ENCODE results near the gene MRPS9.

Gene MRPS9

DNA sequence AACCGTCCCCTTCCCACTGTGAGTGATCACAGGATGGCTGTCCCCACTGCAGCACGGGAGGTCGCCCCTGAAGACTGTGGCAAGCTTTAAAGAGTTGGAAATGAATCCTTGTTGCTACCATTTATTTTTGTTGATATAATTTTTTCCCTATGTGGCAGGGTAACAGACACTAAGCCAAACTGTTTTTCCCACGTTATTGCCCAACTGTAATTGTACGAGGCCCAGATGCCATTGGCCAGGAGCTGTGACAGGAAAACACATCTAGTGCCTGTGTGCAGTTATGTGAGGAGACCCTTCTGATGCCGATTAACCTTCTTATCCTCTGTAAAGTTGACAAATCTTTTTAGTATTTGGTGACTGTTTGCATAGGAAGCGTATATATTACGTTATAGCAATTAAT lies 44.2 kb downstream of the MRPS9 start:
- Histone ChIP-seq H3K79me2 (ENCODE audit: insufficient read depth, low read length) (no peaks in the 10 kb centered on the region), H4K20me1 (ENCODE audit: insufficient read depth, low read length) (no peaks in the 10 kb centered on the region), H3K4me3 (ENCODE audit: low read depth in 1 of 2, low read length in 2 of 2) (no peak overlapping the region), H3K36me3 (ENCODE audit: insufficient read depth, low read length) (peaks cover 8% of the 10 kb centered on the region; the same call in 1 of the 2 replicates), H3K27me3 (ENCODE audit: insufficient read depth, low read length, poor library complexity) (no peaks in the 10 kb centered on the region), H3K9me3 (ENCODE audit: insufficient read depth, low read length, severe bottlenecking) (no peaks in the 10 kb centered on the region), H2AFZ (ENCODE audit: low read depth, low read length) (no peak overlapping the region), H3K4me2 (ENCODE audit: insufficient read depth, low read length) (no peak overlapping the region), H3K4me1 (ENCODE audit: insufficient read depth, low read length) (no peaks in the 10 kb centered on the region), H3K27ac (ENCODE audit: low read length) (no peak overlapping the region), H3K9ac (ENCODE audit: low read depth, low read length) (no peak overlapping the region)
- ATAC-seq (ENCODE audit: insufficient read depth, low read depth) (no peak), DNase-seq (no peak)
- TF ChIP-seq EZH2 (IDR thresholded peaks at IDR 0.05; ENCODE audit: borderline replicate concordance, low read depth, low read length, severe bottlenecking), result no peak
- TF ChIP-seq, protein P1, sequence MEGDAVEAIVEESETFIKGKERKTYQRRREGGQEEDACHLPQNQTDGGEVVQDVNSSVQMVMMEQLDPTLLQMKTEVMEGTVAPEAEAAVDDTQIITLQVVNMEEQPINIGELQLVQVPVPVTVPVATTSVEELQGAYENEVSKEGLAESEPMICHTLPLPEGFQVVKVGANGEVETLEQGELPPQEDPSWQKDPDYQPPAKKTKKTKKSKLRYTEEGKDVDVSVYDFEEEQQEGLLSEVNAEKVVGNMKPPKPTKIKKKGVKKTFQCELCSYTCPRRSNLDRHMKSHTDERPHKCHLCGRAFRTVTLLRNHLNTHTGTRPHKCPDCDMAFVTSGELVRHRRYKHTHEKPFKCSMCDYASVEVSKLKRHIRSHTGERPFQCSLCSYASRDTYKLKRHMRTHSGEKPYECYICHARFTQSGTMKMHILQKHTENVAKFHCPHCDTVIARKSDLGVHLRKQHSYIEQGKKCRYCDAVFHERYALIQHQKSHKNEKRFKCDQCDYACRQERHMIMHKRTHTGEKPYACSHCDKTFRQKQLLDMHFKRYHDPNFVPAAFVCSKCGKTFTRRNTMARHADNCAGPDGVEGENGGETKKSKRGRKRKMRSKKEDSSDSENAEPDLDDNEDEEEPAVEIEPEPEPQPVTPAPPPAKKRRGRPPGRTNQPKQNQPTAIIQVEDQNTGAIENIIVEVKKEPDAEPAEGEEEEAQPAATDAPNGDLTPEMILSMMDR (IDR thresholded peaks at IDR 0.05; ENCODE audit: borderline replicate concordance, extremely low read depth, low read length, poor library complexity, severe bottlenecking), result no peak

GRCh38 chr2:105085525-105085924 lies 47.7 kb downstream of the MRPS9 start:
- Histone ChIP-seq H3K36me3 (ENCODE audit: insufficient read depth, low read length) (peaks cover 8% of the 10 kb centered on the region; the same call in 1 of the 2 replicates), H3K4me2 (ENCODE audit: insufficient read depth, low read length) (no peak overlapping the region), H3K79me2 (ENCODE audit: insufficient read depth, low read length) (no peaks in the 10 kb centered on the region), H3K9ac (ENCODE audit: low read depth, low read length) (no peak overlapping the region), H3K27me3 (ENCODE audit: insufficient read depth, low read length, poor library complexity) (no peaks in the 10 kb centered on the region), H3K27ac (ENCODE audit: low read length) (no peak overlapping the region), H4K20me1 (ENCODE audit: insufficient read depth, low read length) (no peaks in the 10 kb centered on the region), H3K4me3 (ENCODE audit: low read depth in 1 of 2, low read length in 2 of 2) (no peak overlapping the region), H3K4me1 (ENCODE audit: insufficient read depth, low read length) (no peaks in the 10 kb centered on the region), H2AFZ (ENCODE audit: low read depth, low read length) (no peak overlapping the region), H3K9me3 (ENCODE audit: insufficient read depth, low read length, severe bottlenecking) (no peaks in the 10 kb centered on the region)
- no peak for DNase-seq
- no peak for ATAC-seq (ENCODE audit: insufficient read depth, low read depth)
- no peak for TF ChIP-seq EZH2 (IDR thresholded peaks at IDR 0.05; ENCODE audit: borderline replicate concordance, low read depth, low read length, severe bottlenecking)

- no peak overlapping the region for H3K4me2 ChIP-seq (ENCODE audit: insufficient read depth, low read length)
- H3K9ac ChIP-seq (ENCODE audit: low read depth, low read length), result no peak overlapping the region
- H3K9me3 ChIP-seq (ENCODE audit: insufficient read depth, low read length, severe bottlenecking), result no peaks in the 10 kb centered on the region
- ATAC-seq (ENCODE audit: insufficient read depth, low read depth) (peak; percentile 56; the same call in 1 of the 3 replicates), DNase-seq (no peak)
- no peaks in the 10 kb centered on the region for H3K4me1 ChIP-seq (ENCODE audit: insufficient read depth, low read length)
- H3K4me3 ChIP-seq (ENCODE audit: low read depth in 1 of 2, low read length in 2 of 2), result no peak overlapping the region
- H2AFZ ChIP-seq (ENCODE audit: low read depth, low read length), result no peak overlapping the region
- no peak overlapping the region for H3K27ac ChIP-seq (ENCODE audit: low read length)
- no peaks in the 10 kb centered on the region for H3K27me3 ChIP-seq (ENCODE audit: insufficient read depth, low read length, poor library complexity)
- no peaks in the 10 kb centered on the region for H3K36me3 ChIP-seq (ENCODE audit: insufficient read depth, low read length)
- H4K20me1 ChIP-seq (ENCODE audit: insufficient read depth, low read length), result no peaks in the 10 kb centered on the region
- no peaks in the 10 kb centered on the region for H3K79me2 ChIP-seq (ENCODE audit: insufficient read depth, low read length)
- no peak for TF ChIP-seq EZH2 (IDR thresholded peaks at IDR 0.05; ENCODE audit: borderline replicate concordance, low read depth, low read length, severe bottlenecking)
- TF ChIP-seq, protein P1 (IDR thresholded peaks at IDR 0.05; ENCODE audit: borderline replicate concordance, extremely low read depth, low read length, poor library complexity, severe bottlenecking), result no peak
Measured at GRCh38 chr2:105087273-105087672, 49.4 kb downstream of the MRPS9 start.

DNA sequence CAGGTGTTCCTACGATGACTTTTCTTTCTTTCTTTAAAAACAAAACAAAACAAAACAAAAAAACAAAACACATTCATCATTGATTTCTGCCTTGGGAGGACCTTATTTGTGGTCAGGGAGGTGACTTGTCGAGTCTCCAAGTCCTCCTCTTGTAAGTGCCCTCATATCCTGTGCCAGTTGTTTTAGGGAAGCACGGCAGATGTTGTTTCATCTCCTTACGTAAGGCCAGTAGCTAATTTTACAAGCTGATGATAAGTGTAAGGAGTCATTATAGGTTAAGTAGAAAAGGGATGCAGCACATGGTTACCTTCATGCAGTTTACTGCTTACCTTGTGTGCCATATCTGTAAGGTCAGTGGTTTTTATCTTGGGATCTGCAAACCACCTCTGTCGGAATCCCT lies 52.2 kb downstream of the MRPS9 start:
- Histone ChIP-seq H3K36me3 (ENCODE audit: insufficient read depth, low read length) (peaks cover 7% of the 10 kb centered on the region; the same call in 1 of the 2 replicates), H3K27me3 (ENCODE audit: insufficient read depth, low read length, poor library complexity) (no peaks in the 10 kb centered on the region), H3K79me2 (ENCODE audit: insufficient read depth, low read length) (no peaks in the 10 kb centered on the region), H2AFZ (ENCODE audit: low read depth, low read length) (no peak overlapping the region), H3K9ac (ENCODE audit: low read depth, low read length) (no peak overlapping the region), H4K20me1 (ENCODE audit: insufficient read depth, low read length) (no peaks in the 10 kb centered on the region), H3K27ac (ENCODE audit: low read length) (no peak overlapping the region), H3K4me1 (ENCODE audit: insufficient read depth, low read length) (no peaks in the 10 kb centered on the region), H3K4me2 (ENCODE audit: insufficient read depth, low read length) (no peak overlapping the region), H3K9me3 (ENCODE audit: insufficient read depth, low read length, severe bottlenecking) (no peaks in the 10 kb centered on the region), H3K4me3 (ENCODE audit: low read depth in 1 of 2, low read length in 2 of 2) (no peak overlapping the region)
- TF ChIP-seq, protein P1 (IDR thresholded peaks at IDR 0.05; ENCODE audit: borderline replicate concordance, extremely low read depth, low read length, poor library complexity, severe bottlenecking), result no peak
- no peak for TF ChIP-seq EZH2 (IDR thresholded peaks at IDR 0.05; ENCODE audit: borderline replicate concordance, low read depth, low read length, severe bottlenecking)
- DNase-seq (no peak), ATAC-seq (ENCODE audit: insufficient read depth, low read depth) (no peak)

All from DND-41 (cell line).